H1 (cell line): ENCODE data around the gene UNC119B. TPM values are rescaled to one million over a fixed set of nuclear protein-coding genes. Genes with fewer than 3 reads are reported as not detected.

ENCODE experiments used
- CTCF ChIA-PET: fragments of 300-600 bp; sonication (Branson Sonifier 250); formaldehyde crosslinking; loops from one replicate; lab custom pipeline; 2021; ENCODE audit not compliant: partially characterized antibody; lab: Charles Lee
- POLR2A ChIA-PET: fragments of 300-600 bp; sonication (Branson Sonifier 250); formaldehyde crosslinking; loops from one replicate; lab custom pipeline; 2021; ENCODE audit warnings: inconsistent platforms; ENCODE audit not compliant: partially characterized antibody; lab: Charles Lee
- DNase-seq, 2 experiments: peaks; one replicate each; pipeline versions ENCODE4 v3.0.0 to v3.0.0-alpha.2; 2010 to 2022; ENCODE audit warnings: low spot score in 2 of 2, low read depth in 1 of 2, mixed read lengths in 1 of 2
- FAIRE-seq: peaks from 2 replicates; lab custom pipeline; 2011; peaks lifted over from hg19 to GRCh38; lab: Jason Lieb, UNC
- H2AFZ ChIP-seq: 2 replicates; pipeline ENCODE4 v1.8.1; 2012; ENCODE audit warnings: low read length, inconsistent platforms
- H2AK5ac ChIP-seq: 2 replicates; pipeline ENCODE4 v1.6.1; 2013; ENCODE audit warnings: low read depth, low read length
- H2BK120ac ChIP-seq: replicated peaks from 2 replicates; pipeline ENCODE3; 2013; ENCODE audit warnings: low read depth, low read length, inconsistent platforms
- H2BK12ac ChIP-seq: 2 replicates; pipeline ENCODE4 v1.6.1; 2013; ENCODE audit warnings: low read depth, low read length
- H2BK15ac ChIP-seq: 2 replicates; pipeline ENCODE4 v1.6.1; 2013; ENCODE audit warnings: low read length
- H2BK20ac ChIP-seq: 2 replicates; pipeline ENCODE4 v1.6.1; 2013; ENCODE audit warnings: low read length
- H2BK5ac ChIP-seq: 2 replicates; pipeline ENCODE4 v1.6.1; 2013; ENCODE audit warnings: low read depth, low read length
- H3K14ac ChIP-seq: 2 replicates; pipeline ENCODE4 v1.6.1; 2013; ENCODE audit warnings: inconsistent platforms; ENCODE audit not compliant: insufficient read length
- H3K18ac ChIP-seq: 2 replicates; pipeline ENCODE4 v1.6.1; 2013; ENCODE audit warnings: low read length; ENCODE audit errors: extremely low read depth
- H3K23ac ChIP-seq: 2 replicates; pipeline ENCODE4 v1.6.1; 2013; ENCODE audit warnings: inconsistent platforms; ENCODE audit not compliant: insufficient read length
- H3K23me2 ChIP-seq: 2 replicates; pipeline ENCODE4 v1.6.1; 2013; ENCODE audit warnings: low read depth, low read length
- H3K27ac ChIP-seq: 2 replicates; pipeline ENCODE4 v1.6.1; 2011; ENCODE audit warnings: low read depth, low read length, inconsistent platforms
- H3K27me3 ChIP-seq, 4 experiments: replicated peaks in 1 of 4; 1 replicate in 1 of 4; 2 replicates in 3 of 4; pipeline versions ENCODE4 v1.6.1 to v1.8.1; 2011 to 2013; ENCODE audit warnings: low read length in 3 of 4, mild to moderate bottlenecking in 3 of 4, inconsistent platforms in 2 of 4, mixed read lengths in 2 of 4, moderate library complexity in 1 of 4; ENCODE audit not compliant: control insufficient read depth in 3 of 4, insufficient read depth in 3 of 4; ENCODE audit errors: extremely low read depth in 1 of 4
- H3K36me3 ChIP-seq, 4 experiments: 2 replicates each; pipeline versions ENCODE4 v1.6.1 to v1.8.1; 2011 to 2013; ENCODE audit warnings: mild to moderate bottlenecking in 4 of 4, low read length in 3 of 4, moderate library complexity in 2 of 4, control low read depth in 1 of 4, inconsistent platforms in 1 of 4; ENCODE audit not compliant: insufficient read depth in 4 of 4, control insufficient read depth in 2 of 4
- H3K4ac ChIP-seq: replicated peaks from 2 replicates; pipeline ENCODE3; 2013; ENCODE audit warnings: low read length, low read depth, mixed read lengths, inconsistent platforms; ENCODE audit not compliant: insufficient read length
- H3K4me1 ChIP-seq, 4 experiments: replicated peaks in 1 of 4; 1 replicate in 1 of 4; 2 replicates in 3 of 4; pipeline versions ENCODE4 v1.6.1 to v1.8.1; 2011 to 2013; ENCODE audit warnings: low read length in 3 of 4, inconsistent platforms in 2 of 4, mixed read lengths in 1 of 4; ENCODE audit not compliant: insufficient read depth in 4 of 4, control insufficient read depth in 3 of 4
- H3K4me2 ChIP-seq, 2 experiments: 2 replicates each; pipeline versions ENCODE4 v1.6.1 to v1.8.1; 2011 to 2013; ENCODE audit warnings: low read depth in 2 of 2, low read length in 2 of 2, control low read depth in 1 of 2, inconsistent platforms in 1 of 2, mild to moderate bottlenecking in 1 of 2; ENCODE audit not compliant: insufficient read depth in 1 of 2
- H3K4me3 ChIP-seq, 4 experiments: fragments of 200-600, 300-600 bp in 1 of 4; sonication (generic), shearing (Covaris generic), sonication (Bioruptor Twin) in 1 of 4; 2 replicates each; pipeline versions ENCODE4 v1.5.1 to v1.8.1; 2011 to 2016; ENCODE audit warnings: low read length in 4 of 4, low read depth in 3 of 4, control low read depth in 2 of 4, inconsistent platforms in 2 of 4, mild to moderate bottlenecking in 2 of 4, mixed read lengths in 1 of 4, moderate library complexity in 1 of 4; ENCODE audit not compliant: insufficient read depth in 2 of 4; ENCODE audit errors: extremely low read depth in 1 of 4
- H3K56ac ChIP-seq: replicated peaks from 2 replicates; pipeline ENCODE3; 2013; ENCODE audit warnings: low read depth, mild to moderate bottlenecking, mixed read lengths, low read length, inconsistent platforms; ENCODE audit not compliant: insufficient read length
- H3K79me1 ChIP-seq: 2 replicates; pipeline ENCODE4 v1.6.1; 2013; ENCODE audit warnings: low read depth, low read length, control low read depth
- H3K79me2 ChIP-seq, 2 experiments: 2 replicates each; pipeline versions ENCODE4 v1.6.1 to v1.8.1; 2012 to 2013; ENCODE audit warnings: low read length in 2 of 2, mild to moderate bottlenecking in 2 of 2, inconsistent platforms in 1 of 2; ENCODE audit not compliant: insufficient read depth in 2 of 2, control insufficient read depth in 1 of 2
- H3K9ac ChIP-seq, 4 experiments: replicated peaks in 1 of 4; 1 replicate in 1 of 4; 2 replicates in 3 of 4; pipeline versions ENCODE4 v1.6.1 to v1.8.1; 2011 to 2013; ENCODE audit warnings: low read depth in 3 of 4, low read length in 3 of 4, control low read depth in 2 of 4, mild to moderate bottlenecking in 2 of 4, moderate library complexity in 2 of 4, inconsistent platforms in 1 of 4; ENCODE audit errors: extremely low read depth in 1 of 4
- H3K9me3 ChIP-seq, 2 experiments: 2 replicates each; pipeline versions ENCODE4 v1.6.1 to v1.8.1; 2012 to 2013; ENCODE audit warnings: mild to moderate bottlenecking in 2 of 2, moderate library complexity in 2 of 2, control low read depth in 1 of 2, inconsistent platforms in 1 of 2, low read depth in 1 of 2, low read length in 1 of 2, mixed read lengths in 1 of 2; ENCODE audit not compliant: insufficient read depth in 2 of 2
- H4K20me1 ChIP-seq, 2 experiments: replicated peaks in 1 of 2; 2 replicates each; pipeline versions ENCODE3 to v1.8.1; 2011 to 2013; ENCODE audit warnings: inconsistent platforms in 2 of 2, low read length in 2 of 2, mild to moderate bottlenecking in 1 of 2; ENCODE audit not compliant: insufficient read depth in 2 of 2, control insufficient read depth in 1 of 2
- H4K5ac ChIP-seq: 2 replicates; pipeline ENCODE4 v1.6.1; 2013; ENCODE audit warnings: low read length, low read depth, mixed read lengths, inconsistent platforms; ENCODE audit not compliant: insufficient read length
- H4K8ac ChIP-seq: 2 replicates; pipeline ENCODE4 v1.8.0; 2013; ENCODE audit warnings: mild to moderate bottlenecking, moderate library complexity, low read length, inconsistent platforms; ENCODE audit not compliant: insufficient read depth; ENCODE audit errors: extremely low read depth
- H4K91ac ChIP-seq: replicated peaks from 2 replicates; pipeline ENCODE3; 2013; ENCODE audit warnings: low read length, mixed read lengths, inconsistent platforms; ENCODE audit not compliant: insufficient read length
- CBX5 ChIP-seq: fragments of 300-800, 300-1000 bp; sonication (generic); IDR thresholded peaks from 2 replicates; pipeline ENCODE4 v1.7.1; 2016; ENCODE audit warnings: antibody characterized with exemption, low read length, low read depth
- CHD2 ChIP-seq: IDR thresholded peaks from 2 replicates; pipeline ENCODE4 v1.6.1; 2012; ENCODE audit warnings: low read length, improper control_type of control experiment
- KDM1A ChIP-seq: fragments of 200-600, 300-600 bp; sonication (generic); IDR thresholded peaks from 2 replicates; pipeline ENCODE4 v1.7.1; 2016; ENCODE audit warnings: mild to moderate bottlenecking, low read length, borderline replicate concordance
- NRF1 ChIP-seq: IDR thresholded peaks from 2 replicates; pipeline ENCODE4 v1.6.1; 2011; ENCODE audit warnings: mild to moderate bottlenecking, low read depth, low read length, improper control_type of control experiment
- PHF8 ChIP-seq: fragments of 200-600 bp; sonication (generic); conservative IDR thresholded peaks from 2 replicates; pipeline ENCODE4 v1.7.1; 2012; ENCODE audit warnings: low read depth, mild to moderate bottlenecking, inconsistent platforms, low read length, moderate library complexity
- RAD21 ChIP-seq, 2 experiments: IDR thresholded peaks in 1 of 2; conservative IDR thresholded peaks in 1 of 2; 2 replicates each; pipeline ENCODE4 v1.6.1; 2011; ENCODE audit warnings: low read depth in 2 of 2, low read length in 2 of 2, improper control_type of control experiment in 1 of 2, inconsistent platforms in 1 of 2, mild to moderate bottlenecking in 1 of 2, moderate library complexity in 1 of 2
- RXRA ChIP-seq: IDR thresholded peaks from 2 replicates; pipeline ENCODE4 v1.6.1; 2011; ENCODE audit warnings: low read depth, mild to moderate bottlenecking, low read length, moderate library complexity; ENCODE audit not compliant: insufficient read depth
- SP1 ChIP-seq: IDR thresholded peaks from 2 replicates; pipeline ENCODE4 v1.6.1; 2011; ENCODE audit warnings: low read depth, low read length
- SUZ12 ChIP-seq: fragments of 200-600 bp; sonication (generic); IDR thresholded peaks from 2 replicates; pipeline ENCODE4 v1.6.1; 2012; ENCODE audit warnings: mild to moderate bottlenecking, inconsistent platforms, low read length, moderate library complexity, mixed read lengths
- TAF7 ChIP-seq: optimal IDR thresholded peaks from 2 replicates; pipeline ENCODE3; 2011; ENCODE audit warnings: low read depth, mild to moderate bottlenecking, inconsistent platforms, low read length, moderate library complexity, borderline replicate concordance
- TCF12 ChIP-seq: IDR thresholded peaks from 2 replicates; pipeline ENCODE4 v1.6.1; 2011; ENCODE audit warnings: low read depth, mild to moderate bottlenecking, low read length
- YY1 ChIP-seq: IDR thresholded peaks from 2 replicates; pipeline ENCODE4 v1.6.1; 2011; ENCODE audit warnings: low read depth, mild to moderate bottlenecking, low read length
- WGBS, 2 experiments: shearing (Covaris generic) in 1 of 2; methylation state at CpG; one replicate each; pipeline versions ENCODE4 v1.1.6 to v1.1.7; 2013 to 2015; ENCODE audit warnings: low lambda C conversion rate in 2 of 2, mixed read lengths in 2 of 2, inconsistent platforms in 1 of 2, low coverage in 1 of 2, missing lambda C conversion rate in 1 of 2; ENCODE audit not compliant: insufficient replicate concordance in 2 of 2, insufficient coverage in 1 of 2, insufficient read length in 1 of 2; ENCODE audit errors: extremely low coverage in 1 of 2, missing lambda C conversion rate in 1 of 2; 5-methylcytosine and 5-hydroxymethylcytosine counted together
- polyA plus RNA-seq, 7 experiments: library from polyadenylated mRNA; depleted of rRNA in 3 of 7; stranded (reverse) in 5 of 7; unstranded in 2 of 7; fragments of >200 nt in 5 of 7; fragments of 200-250 nt in 2 of 7; gene quantifications; 1 replicate in 5 of 7; 2 replicates in 1 of 7; 4 replicates in 1 of 7; pipeline versions ENCODE4 v1.2.1 to v1.2.3, GENCODE V29; 2011 to 2013; ENCODE audit warnings: missing spikeins in 2 of 7, mixed read lengths in 2 of 7
- total RNA-seq: library from RNA; stranded (reverse); fragmentation: NEBNext Ultra II Directional; extraction: Animal tissue kit (Norgen Biotek cat#: 25700); gene quantifications from 2 replicates; pipeline ENCODE4 v1.2.1, GENCODE V29; 2021

The UNC119B gene
- total and polyA plus RNA-seq, 2 of the 8 experiments (the other 6 are each of a cell fraction or from before 2014, with no cell fraction given): 40.5 to 50.1 TPM

DNA sequence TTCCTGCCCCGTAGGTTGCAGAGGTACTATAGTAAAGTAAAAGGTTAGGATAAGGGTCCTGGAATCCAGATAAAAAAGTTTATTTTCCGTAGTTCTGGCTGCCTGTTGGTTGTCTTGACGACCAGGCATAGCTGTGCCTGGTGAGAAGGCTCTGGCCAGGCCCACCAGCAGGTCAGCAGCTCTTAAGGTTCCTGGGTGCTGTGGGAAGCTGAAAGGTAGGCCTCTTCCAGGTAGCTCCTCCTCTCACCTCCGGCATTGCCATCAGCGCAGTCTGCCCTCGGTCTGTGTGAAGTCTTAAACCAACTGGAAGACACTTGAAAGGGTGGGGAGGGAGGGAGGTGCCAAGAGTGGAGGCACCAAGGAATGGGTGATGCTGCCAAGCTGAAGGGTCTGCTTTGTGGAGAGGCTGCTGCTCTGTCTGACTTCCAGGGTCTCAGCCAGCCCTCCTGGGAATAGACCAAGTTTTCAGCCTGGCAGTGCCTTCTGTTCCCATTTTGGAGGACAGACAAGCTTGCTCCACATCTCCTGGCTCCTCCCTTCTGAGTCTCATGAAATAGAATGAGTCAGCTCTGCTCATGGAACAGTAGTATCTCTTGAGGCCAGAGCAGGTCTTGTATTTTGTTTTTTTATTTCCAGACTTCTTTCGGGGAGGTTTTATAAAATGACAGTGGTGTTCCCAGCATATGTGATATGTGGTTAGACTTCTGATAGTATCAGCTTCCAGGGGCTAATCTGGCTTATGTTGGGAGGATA lies 10.2 kb downstream of the UNC119B start:
- Histone ChIP-seq H2BK120ac (no peak overlapping the region), H3K18ac (no peak overlapping the region), H3K4me3 (no peak overlapping the region), H3K27ac (no peak overlapping the region), H4K20me1 (peaks cover 0 to 8% of the 10 kb centered on the region in 2 experiments), H4K91ac (no peak overlapping the region), H3K23me2 (peaks cover 4% of the 10 kb centered on the region; the same call in 1 of the 2 replicates), H4K8ac (no peak overlapping the region), H2BK15ac (no peak overlapping the region), H3K9me3 (no peaks in the 10 kb centered on the region), H3K4ac (no peak overlapping the region), H3K9ac (no peak overlapping the region), H2AFZ (no peak overlapping the region), H3K23ac (no peak overlapping the region), H4K5ac (no peak overlapping the region), H3K27me3 (no peaks in the 10 kb centered on the region), H3K14ac (no peak overlapping the region), H3K79me1 (0 out of 2 replicates have a peak, but pooled peaks cover 5% of the 10 kb centered on the region), H2AK5ac (no peak overlapping the region), H3K4me1 (peaks cover 0 to 5% (median 3%) of the 10 kb centered on the region in 4 experiments; a peak in 4 of 7 replicates), H2BK5ac (no peak overlapping the region), H2BK20ac (no peak overlapping the region), H3K56ac (no peak overlapping the region), H2BK12ac (no peak overlapping the region), H3K4me2 (no peak overlapping the region), H3K79me2 (no peaks in the 10 kb centered on the region), H3K36me3 (peaks cover 37 to 73% (median 63%) of the 10 kb centered on the region in 4 experiments)
- DNase-seq: no peak
- ChIA-PET CTCF (interaction anchor here (0.5 to 2.2 kb wide), 12 partner anchors 13 to 248 kb away, joined by 3 to 9 read pairs (median 3); partner anchors contain the start of gene POP5), POLR2A (interaction anchor here (0.7 to 1.5 kb wide), 4 partner anchors 14 to 141 kb away, joined by 3 read pairs; no protein-coding TSS in a partner anchor)
- no peak for FAIRE-seq
- 92% methylated on average over 7 of the region's 7 CpGs; no CpG with 5 or more reads in 1 of the 2 experiments for WGBS, 2 experiments
- no peak for TF ChIP-seq CBX5
- no peak for TF ChIP-seq TCF12
- TF ChIP-seq TAF7: no peak
- no peak for TF ChIP-seq NRF1
- no peak for TF ChIP-seq YY1
- no peak for TF ChIP-seq KDM1A
- no peak for TF ChIP-seq RAD21 (IDR thresholded peaks at IDR 0.05 in 1 of 2, conservative IDR thresholded peaks at IDR 0.05 in 1 of 2; ENCODE audit: low read depth in 2 of 2, low read length in 2 of 2)
- TF ChIP-seq CHD2: no peak
- TF ChIP-seq SUZ12: no peak
- no peak for TF ChIP-seq SP1
- TF ChIP-seq RXRA: no peak
- TF ChIP-seq PHF8: no peak
